GM23338 (cell line): ENCODE results near the gene NR3C1. TPM values are rescaled to one million over a fixed set of nuclear protein-coding genes. Genes with fewer than 3 reads are reported as not detected.

Experiments
- ATAC-seq: fragments of 200-7000 bp; cut with Tn5 transposase; 3 replicates; pipeline ENCODE4 v1.9.1; 2020
- DNase-seq: peaks from one replicate; pipeline ENCODE4 v3.0.0-alpha.2; 2015; ENCODE audit warnings: low spot score
- H2AFZ ChIP-seq: fragments of 200-600 bp; sonication (generic); 2 replicates; pipeline ENCODE4 v1.8.0; 2016; ENCODE audit warnings: antibody characterized with exemption, mild to moderate bottlenecking, moderate library complexity
- H3F3A ChIP-seq: fragments of 200-600 bp; sonication (generic); replicated peaks from 2 replicates; pipeline ENCODE4 v1.8.0; 2017; ENCODE audit warnings: antibody characterized with exemption, mixed run types, low read depth
- H3K27ac ChIP-seq: fragments of 200-600 bp; sonication (generic); 2 replicates; pipeline ENCODE4 v1.6.1; 2016; ENCODE audit warnings: low read depth
- H3K27me3 ChIP-seq: fragments of 200-600 bp; sonication (generic); 2 replicates; pipeline ENCODE4 v1.8.0; 2016; ENCODE audit warnings: mild to moderate bottlenecking, mixed run types, moderate library complexity; ENCODE audit not compliant: insufficient read depth
- H3K36me3 ChIP-seq: fragments of 200-600 bp; sonication (generic); 2 replicates; pipeline ENCODE4 v1.8.0; 2016; ENCODE audit warnings: mild to moderate bottlenecking; ENCODE audit not compliant: insufficient read depth
- H3K4me1 ChIP-seq: fragments of 200-600 bp; sonication (generic); 2 replicates; pipeline ENCODE4 v1.8.0; 2016; ENCODE audit warnings: mild to moderate bottlenecking, moderate library complexity; ENCODE audit not compliant: insufficient read depth
- H3K4me2 ChIP-seq: fragments of 200-600 bp; sonication (generic); 2 replicates; pipeline ENCODE4 v1.7.1; 2017; ENCODE audit warnings: mixed run types
- H3K4me3 ChIP-seq: fragments of 200-600 bp; sonication (generic); 2 replicates; pipeline ENCODE4 v1.6.1; 2016; ENCODE audit warnings: mixed run types
- H3K79me2 ChIP-seq: fragments of 200-600 bp; sonication (generic); replicated peaks from 2 replicates; pipeline ENCODE4 v1.8.0; 2017; ENCODE audit warnings: mild to moderate bottlenecking; ENCODE audit not compliant: insufficient read depth
- H3K9me2 ChIP-seq: fragments of 200-600 bp; sonication (generic); 2 replicates; pipeline ENCODE4 v1.8.0; 2017; ENCODE audit not compliant: insufficient read depth
- H4K20me1 ChIP-seq: fragments of 200-600 bp; sonication (generic); replicated peaks from 2 replicates; pipeline ENCODE4 v1.8.0; 2017; ENCODE audit warnings: mild to moderate bottlenecking; ENCODE audit not compliant: insufficient read depth
- H3K27ac Mint-ChIP-seq: 2 replicates; pipeline ENCODE4 v1.8.0; 2020; ENCODE audit warnings: inconsistent platforms, mild to moderate bottlenecking, moderate library complexity, mixed read lengths
- H3K27me3 Mint-ChIP-seq: 3 replicates; pipeline ENCODE4 v1.8.0; 2022; ENCODE audit warnings: low read depth, mild to moderate bottlenecking, moderate library complexity, mixed read lengths, inconsistent platforms; ENCODE audit not compliant: insufficient read depth, poor library complexity
- H3K36me3 Mint-ChIP-seq: 3 replicates; pipeline ENCODE4 v1.8.0; 2021; ENCODE audit warnings: low read depth, mild to moderate bottlenecking, inconsistent platforms, moderate library complexity, mixed read lengths
- H3K4me1 Mint-ChIP-seq: 3 replicates; pipeline ENCODE4 v1.8.0; 2020; ENCODE audit warnings: mild to moderate bottlenecking, inconsistent platforms, mixed read lengths
- H3K4me3 Mint-ChIP-seq: 3 replicates; pipeline ENCODE4 v1.8.0; 2021; ENCODE audit warnings: moderate library complexity, mild to moderate bottlenecking, inconsistent platforms, mixed read lengths
- H3K9me3 Mint-ChIP-seq: 3 replicates; pipeline ENCODE4 v1.8.0; 2020; ENCODE audit warnings: moderate library complexity, mild to moderate bottlenecking, inconsistent platforms, mixed read lengths
- CREB1 ChIP-seq: fragments of 250-450 bp; sonication (Bioruptor Pico); IDR thresholded peaks from 2 replicates; pipeline ENCODE4 v1.5.0; 2020; ENCODE audit warnings: low read depth, mild to moderate bottlenecking, moderate library complexity
- CTCF ChIP-seq, 2 experiments: fragments of 200-600 bp in 1 of 2; sonication (generic) in 1 of 2; conservative IDR thresholded peaks; 2 replicates each; pipeline versions ENCODE4 v1.5.1 to v1.6.1; 2016 to 2017; ENCODE audit warnings: antibody characterized with exemption in 2 of 2, low read depth in 2 of 2, mild to moderate bottlenecking in 2 of 2, moderate library complexity in 1 of 2
- ETS1 ChIP-seq: IDR thresholded peaks from 2 replicates; pipeline ENCODE4 v1.6.1; 2016; ENCODE audit warnings: antibody characterized with exemption
- EZH2 ChIP-seq: fragments of 200-600 bp; sonication (generic); IDR thresholded peaks from one replicate; pipeline ENCODE4 v1.8.0; 2017; ENCODE audit warnings: antibody characterized with exemption, mild to moderate bottlenecking, low read depth; ENCODE audit not compliant: unreplicated experiment
- EZH2phosphoT487 ChIP-seq: fragments of 200-600 bp; sonication (generic); IDR thresholded peaks from one replicate; pipeline ENCODE4 v1.8.1; 2018; ENCODE audit warnings: antibody characterized with exemption; ENCODE audit not compliant: unreplicated experiment
- JUNB ChIP-seq: IDR thresholded peaks from one replicate; pipeline ENCODE4 v1.6.1; 2016; ENCODE audit warnings: antibody characterized with exemption; ENCODE audit not compliant: unreplicated experiment
- NANOG ChIP-seq: IDR thresholded peaks from 2 replicates; pipeline ENCODE4 v1.6.1; 2016; ENCODE audit warnings: antibody characterized with exemption, borderline replicate concordance
- POLR2AphosphoS5 ChIP-seq: IDR thresholded peaks from 2 replicates; pipeline ENCODE4 v1.6.1; 2016; ENCODE audit warnings: antibody characterized with exemption, low read depth
- REST ChIP-seq: IDR thresholded peaks from one replicate; pipeline ENCODE4 v1.6.1; 2018; ENCODE audit warnings: antibody characterized with exemption; ENCODE audit not compliant: unreplicated experiment
- STAT1 ChIP-seq: IDR thresholded peaks from one replicate; pipeline ENCODE4 v1.6.1; 2016; ENCODE audit warnings: antibody characterized with exemption; ENCODE audit not compliant: unreplicated experiment
- ZNF114 ChIP-seq: fragments of 250-450 bp; sonication (Bioruptor Pico); IDR thresholded peaks from 2 replicates; pipeline ENCODE4 v1.5.0; 2020; ENCODE audit warnings: mild to moderate bottlenecking, moderate library complexity
- ZNF331 ChIP-seq: fragments of 250-450 bp; sonication (Bioruptor Pico); IDR thresholded peaks from 2 replicates; pipeline ENCODE4 v1.5.0; 2020; ENCODE audit warnings: low read depth, mild to moderate bottlenecking, moderate library complexity
- ZNF462 ChIP-seq: fragments of 250-450 bp; sonication (Bioruptor Pico); IDR thresholded peaks from 2 replicates; pipeline ENCODE4 v1.5.0; 2020; ENCODE audit warnings: mild to moderate bottlenecking, moderate library complexity
- polyA plus RNA-seq: library from polyadenylated mRNA; unstranded; fragments of >200 nt; fragmentation: Nextera tagmentation; extraction: Ambion mirVana; gene quantifications from 2 replicates; pipeline ENCODE4 v1.2.1, GENCODE V29; 2016
- total RNA-seq: library from RNA; depleted of rRNA; stranded (reverse); fragments of >200 nt; shearing (Covaris generic); gene quantifications from 2 replicates; pipeline ENCODE4 v1.2.3, GENCODE V29; 2014

The NR3C1 gene
- total and polyA plus RNA-seq, 2 experiments from 2014 or later, result 1.2 to 4.6 TPM

- TF ChIP-seq POLR2AphosphoS5 (no peak), STAT1 (no peak), CREB1 (CRISPR knock-in tag) (no peak), EZH2phosphoT487 (no peak), ZNF462 (CRISPR knock-in tag) (no peak), EZH2 (no peak), NANOG (no peak), JUNB (no peak), REST (no peak), ZNF331 (CRISPR knock-in tag) (no peak), ZNF114 (CRISPR knock-in tag) (no peak), CTCF (conservative IDR thresholded peaks at IDR 0.05; ENCODE audit: low read depth in 2 of 2) (no peak), ETS1 (no peak)
Observed at GRCh38 chr5:143337946-143338345, 65.5 kb downstream of the NR3C1 start.

More at GRCh38 chr5:143337946-143338345, 65.5 kb downstream of the NR3C1 start:
- Histone ChIP-seq H3K79me2 (no peaks in the 10 kb centered on the region), H3F3A (no peaks in the 10 kb centered on the region), H3K4me2 (no peak overlapping the region), H3K4me3 (no peak overlapping the region), H4K20me1 (no peaks in the 10 kb centered on the region), H3K27me3 (no peaks in the 10 kb centered on the region), H3K36me3 (no peaks in the 10 kb centered on the region), H3K27ac (no peak overlapping the region), H3K9me2 (no peaks in the 10 kb centered on the region), H2AFZ (no peak overlapping the region), H3K4me1 (0 out of 2 replicates have a peak, but pooled peaks cover 3% of the 10 kb centered on the region)
- peaks cover 12% of the 10 kb centered on the region for H3K4me1 Mint-ChIP-seq
- H3K4me3 Mint-ChIP-seq, result no peak overlapping the region
- no peaks in the 10 kb centered on the region; the same call in 2 of the 3 replicates for H3K36me3 Mint-ChIP-seq
- no peaks in the 10 kb centered on the region for H3K9me3 Mint-ChIP-seq
- ATAC-seq (no peak), DNase-seq (no peak)
- no peaks in the 10 kb centered on the region for H3K27me3 Mint-ChIP-seq
- no peak overlapping the region for H3K27ac Mint-ChIP-seq
